ENCODE measurements around the gene TSPAN18.

The TSPAN18 gene

DNA sequence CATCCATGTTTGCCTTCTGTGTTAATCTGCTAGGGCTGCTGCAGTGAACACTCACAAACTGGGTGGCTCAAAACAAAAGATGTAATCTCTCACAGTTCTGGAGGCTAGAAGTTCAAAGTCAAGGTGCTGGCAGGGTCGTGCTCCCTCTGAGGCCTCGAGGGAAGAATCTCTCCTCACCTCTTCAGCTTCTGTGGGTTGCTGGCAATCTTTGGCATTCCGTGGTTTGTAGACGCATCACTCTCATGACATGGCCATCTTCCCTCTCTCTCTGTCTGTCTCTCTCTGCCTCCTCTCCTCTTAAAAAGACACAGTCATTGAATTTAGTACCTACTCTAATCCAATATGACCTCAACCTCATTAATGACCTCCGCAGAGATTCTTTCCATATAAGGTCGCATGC, 78.8 kb downstream of the TSPAN18 start:
- no peaks in the 10 kb centered on the region for H3K4me1 Mint-ChIP-seq (ENCODE audit: low read depth)
- DNase-seq (ENCODE audit: low spot score): no peak

DNA sequence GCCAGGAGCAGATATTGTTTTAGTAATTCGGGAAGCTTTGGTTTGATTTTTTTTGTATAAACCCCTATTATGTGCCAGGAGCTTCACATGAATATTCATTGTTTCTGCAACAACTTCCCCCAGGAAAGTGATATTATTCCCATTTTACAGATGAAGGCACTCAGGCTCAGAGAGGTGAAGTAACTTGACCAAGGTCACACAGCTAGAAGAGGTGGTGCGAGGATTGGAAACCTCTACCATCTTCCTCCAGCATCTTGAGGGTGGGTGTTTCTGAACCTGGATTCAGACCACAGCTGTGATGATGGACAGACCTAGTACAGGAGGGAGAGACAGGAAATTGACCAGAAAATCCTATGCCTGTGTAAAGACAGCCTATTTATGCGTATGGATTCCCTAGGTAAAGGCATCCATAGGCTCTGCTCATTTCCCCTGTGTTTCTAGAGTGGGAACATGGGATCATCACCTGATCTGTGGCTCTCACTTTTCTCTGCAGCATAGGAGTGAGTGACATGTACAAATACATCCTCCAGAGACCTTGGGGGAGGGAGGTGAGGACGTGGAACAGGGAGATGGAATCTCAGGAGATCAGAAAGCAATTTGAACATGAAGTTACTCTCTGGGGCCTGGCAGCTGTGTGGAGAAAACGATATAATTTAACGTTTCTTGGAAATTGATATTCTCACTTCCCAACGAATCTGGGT, 81.4 kb downstream of the TSPAN18 start:
- Mint-ChIP-seq H3K4me3 (no peak overlapping the region), H3K27ac (no peak overlapping the region), H3K27me3 (ENCODE audit: low read depth) (peaks cover 4% of the 10 kb centered on the region), H3K36me3 (ENCODE audit: low read depth) (no peaks in the 10 kb centered on the region), H3K9me3 (no peaks in the 10 kb centered on the region), H3K4me1 (ENCODE audit: low read depth) (no peaks in the 10 kb centered on the region)
- DNase-seq (ENCODE audit: low spot score): no peak

More for the DNA sequence above, 78.8 kb downstream of the TSPAN18 start:
- no peaks in the 10 kb centered on the region for H3K36me3 Mint-ChIP-seq (ENCODE audit: low read depth)
- H3K9me3 Mint-ChIP-seq: no peaks in the 10 kb centered on the region
- H3K27me3 Mint-ChIP-seq (ENCODE audit: low read depth): peaks cover 8% of the 10 kb centered on the region
- no peak overlapping the region for H3K4me3 Mint-ChIP-seq
- H3K27ac Mint-ChIP-seq: no peak overlapping the region

DNA sequence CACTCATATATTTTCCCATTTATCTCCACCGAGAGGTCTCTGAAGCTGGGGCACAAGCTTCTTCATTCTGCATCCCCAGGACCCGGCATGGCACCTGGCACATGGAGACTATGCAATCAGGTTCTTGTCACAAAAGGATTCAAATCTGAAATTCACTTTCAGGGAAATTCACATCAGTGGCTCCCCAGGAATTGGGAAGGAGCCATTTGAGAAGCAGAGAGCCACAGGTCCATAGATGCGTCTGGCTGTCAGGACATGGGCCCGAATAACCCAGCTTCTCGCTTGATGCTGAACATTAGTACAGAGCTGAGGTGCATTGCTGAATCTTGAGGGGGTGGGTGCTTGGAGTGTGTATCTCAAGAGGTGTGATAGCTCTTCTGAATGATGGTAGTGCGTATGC, 82.5 kb downstream of the TSPAN18 start:
- Mint-ChIP-seq H3K4me1 (ENCODE audit: low read depth) (no peaks in the 10 kb centered on the region), H3K36me3 (ENCODE audit: low read depth) (no peaks in the 10 kb centered on the region), H3K9me3 (no peaks in the 10 kb centered on the region), H3K4me3 (no peak overlapping the region), H3K27me3 (ENCODE audit: low read depth) (no peaks in the 10 kb centered on the region), H3K27ac (no peak overlapping the region)
- DNase-seq (ENCODE audit: low spot score): no peak

DNA sequence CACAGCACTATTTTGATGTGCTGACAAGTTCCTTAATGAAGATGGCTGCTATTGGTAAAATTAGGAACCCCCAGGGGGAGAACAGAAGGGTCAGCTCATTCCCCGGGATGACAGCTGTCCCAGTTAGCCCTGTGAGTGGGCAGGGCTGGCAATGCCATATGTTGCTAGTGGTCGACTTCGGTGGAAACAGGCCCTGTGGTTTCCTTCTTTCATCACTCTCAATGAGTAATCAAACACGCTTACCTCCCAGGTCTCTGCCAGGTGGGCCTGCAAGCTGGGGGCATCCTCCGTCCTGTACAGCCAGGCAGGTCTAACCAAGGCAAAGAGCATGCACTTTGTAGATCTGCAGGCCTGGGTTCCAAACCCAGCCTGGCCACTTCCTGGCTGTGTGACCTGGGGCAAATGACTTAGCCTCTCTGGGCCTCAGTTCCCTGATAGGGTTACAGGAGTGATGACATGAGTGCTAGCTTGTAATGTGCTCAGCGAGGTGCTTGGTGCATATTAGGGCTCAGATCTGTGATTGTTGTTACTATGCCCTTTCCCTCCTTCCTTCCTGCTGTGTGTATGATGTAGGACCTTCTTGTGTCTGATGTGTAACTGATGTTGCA, 85.2 kb downstream of the TSPAN18 start:
- no peak overlapping the region for H3K4me3 Mint-ChIP-seq
- no peaks in the 10 kb centered on the region for H3K9me3 Mint-ChIP-seq
- H3K4me1 Mint-ChIP-seq (ENCODE audit: low read depth): no peaks in the 10 kb centered on the region
- H3K36me3 Mint-ChIP-seq (ENCODE audit: low read depth): no peaks in the 10 kb centered on the region
- DNase-seq (ENCODE audit: low spot score): no peak
- H3K27ac Mint-ChIP-seq: no peak overlapping the region
- no peaks in the 10 kb centered on the region for H3K27me3 Mint-ChIP-seq (ENCODE audit: low read depth)

DNA sequence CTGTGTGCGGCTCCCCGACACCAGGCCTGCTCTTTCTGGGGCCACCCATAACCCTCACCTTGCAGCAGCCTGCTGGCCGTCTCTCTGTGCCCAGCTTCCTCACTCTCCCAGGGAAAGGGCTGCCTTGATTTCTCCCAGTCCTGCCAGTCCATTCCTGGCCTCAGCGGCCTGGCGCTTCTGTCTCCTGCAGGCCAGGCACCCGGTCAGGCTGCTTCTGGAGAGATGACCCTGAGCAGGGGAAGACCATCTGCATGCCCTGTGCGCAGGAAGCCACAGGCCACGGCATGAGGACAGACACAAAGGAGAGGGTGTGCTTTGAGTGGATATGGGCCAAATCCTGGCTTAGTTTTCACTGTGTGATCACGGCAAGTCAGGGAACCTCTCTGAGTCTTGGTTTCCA, 86.2 kb downstream of the TSPAN18 start:
- no peak for DNase-seq (ENCODE audit: low spot score)
- no peaks in the 10 kb centered on the region for H3K36me3 Mint-ChIP-seq (ENCODE audit: low read depth)
- no peaks in the 10 kb centered on the region for H3K9me3 Mint-ChIP-seq
- H3K4me1 Mint-ChIP-seq (ENCODE audit: low read depth): no peaks in the 10 kb centered on the region
- no peaks in the 10 kb centered on the region for H3K27me3 Mint-ChIP-seq (ENCODE audit: low read depth)
- H3K4me3 Mint-ChIP-seq: no peak overlapping the region
- H3K27ac Mint-ChIP-seq: no peak overlapping the region

DNA sequence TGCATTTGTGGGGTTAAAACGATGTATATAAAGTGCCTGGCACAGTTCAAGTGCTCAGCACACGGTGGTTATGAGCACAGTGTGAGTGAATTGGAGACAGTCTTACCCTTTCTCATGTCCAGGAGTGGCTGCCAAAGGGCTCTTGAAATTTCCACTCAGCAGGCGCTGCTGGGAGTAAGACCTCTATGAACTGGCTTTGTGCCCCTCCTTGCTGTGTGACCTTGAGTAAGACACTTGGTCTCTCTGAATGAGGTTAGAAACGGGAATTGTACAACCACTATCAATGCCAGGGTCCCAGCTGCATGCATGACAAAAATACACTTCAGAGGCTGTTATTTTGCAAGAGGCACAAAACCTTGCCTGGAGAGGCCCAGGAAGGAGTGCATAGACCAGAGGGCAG, 86.6 kb downstream of the TSPAN18 start:
- Mint-ChIP-seq H3K9me3 (no peaks in the 10 kb centered on the region), H3K27ac (no peak overlapping the region), H3K4me1 (ENCODE audit: low read depth) (no peaks in the 10 kb centered on the region), H3K4me3 (no peak overlapping the region), H3K27me3 (ENCODE audit: low read depth) (no peaks in the 10 kb centered on the region), H3K36me3 (ENCODE audit: low read depth) (no peaks in the 10 kb centered on the region)
- no peak for DNase-seq (ENCODE audit: low spot score)

DNA sequence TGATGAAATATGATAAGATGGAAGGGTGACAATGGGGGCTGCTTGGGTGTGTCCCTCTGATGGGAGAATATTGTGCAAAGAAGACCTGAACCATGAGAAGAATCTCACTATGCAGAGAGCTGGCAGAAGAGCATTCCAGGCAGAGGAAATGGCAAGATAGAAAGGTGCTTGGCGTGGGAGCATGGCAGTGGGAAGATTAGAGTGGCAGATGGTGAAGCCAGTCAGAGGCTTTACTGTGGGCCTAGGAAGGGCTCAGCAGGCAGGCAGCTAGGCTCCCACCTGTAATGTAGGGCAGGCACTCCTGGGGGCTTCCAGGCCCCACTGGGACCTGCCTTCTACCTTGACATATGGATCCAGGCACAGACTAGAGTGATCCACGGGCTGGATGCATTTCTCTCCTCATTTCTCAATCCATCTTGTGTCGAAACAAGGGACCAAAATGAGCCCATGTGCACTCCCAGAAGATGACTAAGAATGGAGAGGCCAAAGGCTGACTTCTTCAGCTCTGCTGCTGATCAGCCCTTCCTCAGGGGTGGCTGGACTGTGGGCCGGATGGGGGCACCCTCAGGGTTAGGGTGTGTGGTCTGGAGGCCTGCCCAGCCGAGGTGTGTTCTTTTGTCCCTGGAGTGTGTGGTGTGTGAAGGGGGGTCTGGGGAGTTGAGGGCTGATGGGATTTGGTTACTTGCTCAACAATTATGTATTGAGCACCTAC, 88.3 kb downstream of the TSPAN18 start:
- Mint-ChIP-seq H3K27me3 (ENCODE audit: low read depth) (no peaks in the 10 kb centered on the region), H3K4me1 (ENCODE audit: low read depth) (no peaks in the 10 kb centered on the region), H3K27ac (no peak overlapping the region), H3K4me3 (no peak overlapping the region), H3K36me3 (ENCODE audit: low read depth) (no peaks in the 10 kb centered on the region), H3K9me3 (no peaks in the 10 kb centered on the region)
- DNase-seq (ENCODE audit: low spot score): no peak

DNA sequence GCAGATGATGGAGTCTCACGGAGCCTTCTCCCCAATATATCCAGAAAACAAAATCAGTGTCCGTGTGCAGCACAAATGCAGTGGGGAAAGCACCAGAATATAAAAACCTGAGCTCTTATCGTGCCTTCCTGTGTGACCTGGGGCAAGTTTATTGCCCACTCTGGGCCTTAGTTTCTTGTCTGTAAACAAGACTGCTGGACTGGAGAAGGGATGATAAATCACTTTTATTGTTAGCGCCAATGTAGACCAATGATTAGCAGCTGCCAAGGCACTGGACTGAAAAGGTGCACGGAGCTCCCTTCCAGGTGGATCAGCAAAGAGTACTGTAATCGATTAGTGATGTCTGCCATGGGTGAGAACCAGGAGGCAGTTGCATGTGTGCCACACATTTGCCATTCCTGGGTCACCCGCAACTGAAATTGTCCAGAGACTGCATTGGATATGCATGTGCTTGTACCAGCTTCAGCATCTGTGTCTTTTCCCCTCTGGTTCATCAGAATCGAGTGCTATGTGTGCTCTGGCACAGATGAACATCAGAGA, 89.2 kb downstream of the TSPAN18 start:
- Mint-ChIP-seq H3K36me3 (ENCODE audit: low read depth) (no peaks in the 10 kb centered on the region), H3K9me3 (no peaks in the 10 kb centered on the region), H3K27ac (no peak overlapping the region), H3K4me3 (no peak overlapping the region), H3K27me3 (ENCODE audit: low read depth) (no peaks in the 10 kb centered on the region), H3K4me1 (ENCODE audit: low read depth) (no peaks in the 10 kb centered on the region)
- no peak for DNase-seq (ENCODE audit: low spot score)

DNA sequence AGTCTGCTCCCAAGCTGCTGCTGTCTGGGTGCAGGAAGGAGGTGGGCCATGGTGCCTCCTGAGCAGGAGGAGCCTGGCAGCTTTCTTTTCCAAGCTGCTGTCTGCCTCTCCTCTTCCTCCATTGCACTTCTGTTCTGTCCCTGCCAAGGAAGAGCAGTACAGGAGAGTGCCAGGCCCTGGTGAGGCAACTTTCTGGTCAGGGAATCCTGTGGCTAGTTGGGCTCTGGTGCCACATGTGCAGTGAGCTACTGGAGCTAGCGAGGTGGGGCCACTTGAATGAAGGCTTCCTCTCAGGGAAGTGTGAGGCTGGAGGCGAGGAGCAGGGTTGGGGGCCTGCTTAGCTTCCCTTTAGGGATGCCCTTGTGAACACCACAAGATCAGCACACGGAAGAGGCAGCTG, 90.0 kb downstream of the TSPAN18 start:
- H3K27me3 Mint-ChIP-seq (ENCODE audit: low read depth): no peaks in the 10 kb centered on the region
- DNase-seq (ENCODE audit: low spot score): no peak
- H3K9me3 Mint-ChIP-seq: no peaks in the 10 kb centered on the region
- no peak overlapping the region for H3K27ac Mint-ChIP-seq
- H3K4me1 Mint-ChIP-seq (ENCODE audit: low read depth): no peaks in the 10 kb centered on the region
- no peak overlapping the region for H3K4me3 Mint-ChIP-seq
- no peaks in the 10 kb centered on the region for H3K36me3 Mint-ChIP-seq (ENCODE audit: low read depth)

DNA sequence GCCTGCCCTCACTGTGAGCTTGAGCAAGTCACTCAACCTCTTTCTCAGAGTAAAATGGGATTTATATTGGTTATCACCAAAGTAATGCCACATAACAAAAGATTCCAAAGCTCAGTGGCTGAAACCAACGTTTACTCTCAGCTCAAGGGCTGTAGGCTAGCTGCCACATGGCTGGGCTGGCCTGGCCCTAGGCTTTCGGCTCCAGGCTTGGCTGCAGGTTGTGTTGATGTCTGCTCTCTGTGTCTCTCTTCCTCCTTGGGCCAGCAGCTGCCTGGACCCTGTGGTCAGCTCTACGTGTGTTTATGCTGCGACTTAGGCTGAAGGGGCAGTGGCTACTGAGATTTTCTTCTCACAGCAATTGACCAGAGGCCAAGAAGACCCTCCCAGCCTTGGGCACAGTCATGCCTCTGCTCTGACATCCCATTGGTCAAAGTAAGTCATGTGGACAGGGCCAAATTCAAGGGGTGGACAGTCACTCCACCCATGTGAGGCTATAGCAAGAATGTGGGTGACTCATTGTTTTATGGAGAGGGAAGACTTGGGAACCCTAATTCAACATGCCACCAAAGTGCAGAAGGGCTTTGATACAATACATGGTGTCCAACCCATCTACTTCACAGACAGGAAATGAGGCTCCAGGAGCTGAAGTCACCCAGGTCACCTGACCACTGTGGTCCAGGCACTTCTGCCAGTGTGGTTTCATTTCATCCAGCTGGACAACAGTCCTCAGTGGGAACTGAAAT, 90.6 kb downstream of the TSPAN18 start:
- H3K9me3 Mint-ChIP-seq: no peaks in the 10 kb centered on the region
- DNase-seq (ENCODE audit: low spot score): no peak
- H3K4me3 Mint-ChIP-seq: no peak overlapping the region
- H3K27me3 Mint-ChIP-seq (ENCODE audit: low read depth): no peaks in the 10 kb centered on the region
- no peaks in the 10 kb centered on the region for H3K4me1 Mint-ChIP-seq (ENCODE audit: low read depth)
- no peak overlapping the region for H3K27ac Mint-ChIP-seq
- no peaks in the 10 kb centered on the region for H3K36me3 Mint-ChIP-seq (ENCODE audit: low read depth)

DNA sequence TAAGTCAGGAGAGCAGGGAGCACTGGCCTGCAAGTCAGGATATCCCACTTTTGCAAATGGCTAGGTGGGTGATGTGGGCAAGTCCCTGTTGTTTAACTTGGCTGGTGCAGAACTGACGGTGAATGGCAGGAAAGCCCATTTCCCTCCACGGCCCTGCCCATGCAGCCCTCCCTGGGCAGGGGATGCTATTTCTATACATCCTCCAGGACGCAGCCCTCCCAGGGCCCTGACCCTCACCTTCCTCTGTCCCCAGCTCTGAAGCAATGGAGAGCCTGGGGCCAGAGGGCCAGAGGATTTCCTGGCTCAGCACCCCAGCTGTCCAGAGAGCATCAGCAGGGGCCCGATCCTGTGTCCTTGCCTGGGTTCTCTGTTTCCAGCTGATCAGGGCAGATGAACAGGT, 91.3 kb downstream of the TSPAN18 start:
- DNase-seq (ENCODE audit: low spot score): no peak
- Mint-ChIP-seq H3K9me3 (no peaks in the 10 kb centered on the region), H3K4me3 (no peak overlapping the region), H3K36me3 (ENCODE audit: low read depth) (no peaks in the 10 kb centered on the region), H3K27me3 (ENCODE audit: low read depth) (no peaks in the 10 kb centered on the region), H3K4me1 (ENCODE audit: low read depth) (no peaks in the 10 kb centered on the region), H3K27ac (no peak overlapping the region)

DNA sequence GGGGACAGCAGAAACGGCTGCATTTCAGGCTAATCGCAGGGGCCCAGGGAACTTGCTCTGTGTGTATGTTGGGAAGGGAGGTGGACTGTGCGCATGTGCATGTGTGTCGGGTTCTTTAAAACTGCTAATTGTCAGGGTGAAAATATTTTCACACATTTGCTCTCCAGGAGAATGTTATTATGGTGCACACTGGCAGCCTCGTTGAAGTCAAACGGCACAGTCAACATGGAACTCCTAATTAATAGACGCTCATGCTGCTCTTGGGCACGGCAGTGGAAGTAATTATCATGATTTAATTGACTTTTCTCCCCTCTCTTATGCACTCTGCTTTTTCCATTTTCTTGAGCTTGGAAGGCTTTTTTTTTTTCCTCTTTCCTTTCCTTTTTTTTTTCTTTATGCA, 92.6 kb downstream of the TSPAN18 start:
- H3K27ac Mint-ChIP-seq: no peak overlapping the region
- no peak overlapping the region for H3K4me3 Mint-ChIP-seq
- H3K27me3 Mint-ChIP-seq (ENCODE audit: low read depth): no peaks in the 10 kb centered on the region
- H3K4me1 Mint-ChIP-seq (ENCODE audit: low read depth): no peaks in the 10 kb centered on the region
- H3K36me3 Mint-ChIP-seq (ENCODE audit: low read depth): no peaks in the 10 kb centered on the region
- DNase-seq (ENCODE audit: low spot score): no peak
- H3K9me3 Mint-ChIP-seq: no peaks in the 10 kb centered on the region

DNA sequence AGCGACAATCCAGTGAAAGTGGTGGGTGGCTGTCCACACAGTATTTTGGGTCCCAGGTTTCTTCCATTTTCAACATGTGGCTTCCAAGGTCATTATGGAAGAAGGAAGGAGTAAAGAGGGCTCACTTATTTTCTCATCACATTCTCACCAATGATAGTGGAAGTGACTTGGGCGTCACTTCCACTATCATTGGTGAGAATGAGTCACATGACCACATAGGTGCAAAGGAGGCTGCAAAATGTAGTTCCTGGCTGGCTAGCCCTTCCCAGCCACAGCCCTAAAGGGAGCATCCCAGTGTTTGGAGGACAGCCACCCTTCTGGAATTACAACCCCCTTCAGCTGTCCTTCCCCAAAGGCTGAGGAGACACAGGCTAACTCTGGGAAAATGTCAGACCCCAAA, 95.6 kb downstream of the TSPAN18 start:
- Mint-ChIP-seq H3K27me3 (ENCODE audit: low read depth) (no peaks in the 10 kb centered on the region), H3K27ac (no peak overlapping the region), H3K4me1 (ENCODE audit: low read depth) (no peaks in the 10 kb centered on the region)

DNA sequence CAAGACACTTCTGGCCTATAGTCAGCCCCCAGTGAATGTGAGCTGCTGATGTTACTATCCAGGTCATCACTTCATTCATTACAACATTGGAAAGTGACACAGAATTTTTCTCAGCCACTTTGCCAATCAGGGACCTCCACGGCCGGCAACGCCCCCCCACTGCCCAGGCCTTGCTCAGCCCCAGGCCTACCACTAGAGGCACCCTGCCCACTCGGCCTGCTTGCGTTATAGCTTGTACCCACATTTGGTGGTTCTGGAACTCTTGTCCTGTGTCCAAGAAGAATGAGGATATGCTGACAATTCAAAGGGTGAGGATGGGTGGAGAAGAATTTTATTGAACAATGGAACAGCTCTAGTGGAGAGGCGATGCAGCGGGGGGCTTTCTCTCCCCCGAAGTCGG, 96.2 kb downstream of the TSPAN18 start:
- Mint-ChIP-seq H3K36me3 (ENCODE audit: low read depth) (no peaks in the 10 kb centered on the region), H3K27ac (no peak overlapping the region), H3K9me3 (no peaks in the 10 kb centered on the region), H3K4me3 (no peak overlapping the region), H3K4me1 (ENCODE audit: low read depth) (no peaks in the 10 kb centered on the region), H3K27me3 (ENCODE audit: low read depth) (no peaks in the 10 kb centered on the region)
- DNase-seq (ENCODE audit: low spot score): no peak

More for the DNA sequence above, 95.6 kb downstream of the TSPAN18 start:
- Mint-ChIP-seq H3K36me3 (ENCODE audit: low read depth) (no peaks in the 10 kb centered on the region), H3K9me3 (no peaks in the 10 kb centered on the region), H3K4me3 (no peak overlapping the region)
- no peak for DNase-seq (ENCODE audit: low spot score)

Data from T-helper 2 cell treated with Interferon-gamma antibody and Interleukin-4, amounts not matched to agents 5 μg/mL and 100 μg/mL, for 36 hours (primary cell).